Measurements from ENCODE around the gene PLCB4.

PLCB4 gene

GRCh38 chr20:9207253-9207652, 138.4 kb downstream of the PLCB4 start:
- H3K27ac ChIP-seq = no peak overlapping the region
- no peaks in the 10 kb centered on the region for H3K27me3 ChIP-seq (ENCODE audit: insufficient read depth, low read depth, severe bottlenecking)
- no peak for DNase-seq
- no peak overlapping the region for H3K4me3 ChIP-seq (ENCODE audit: low read depth, low read length)
- TF ChIP-seq CTCF (IDR thresholded peaks at IDR 0.05; ENCODE audit: low read depth, low read length) = no peak
- no peaks in the 10 kb centered on the region for H3K36me3 ChIP-seq
- H3K9me3 ChIP-seq (ENCODE audit: severe bottlenecking) = no peaks in the 10 kb centered on the region

- no peak overlapping the region for H3K4me3 ChIP-seq (ENCODE audit: low read depth, low read length)
- no peaks in the 10 kb centered on the region for H3K27me3 ChIP-seq (ENCODE audit: insufficient read depth, low read depth, severe bottlenecking)
- DNase-seq = no peak
- no peaks in the 10 kb centered on the region for H3K9me3 ChIP-seq (ENCODE audit: severe bottlenecking)
- TF ChIP-seq CTCF (IDR thresholded peaks at IDR 0.05; ENCODE audit: low read depth, low read length) = no peak
- H3K36me3 ChIP-seq = no peaks in the 10 kb centered on the region
- H3K27ac ChIP-seq = no peak overlapping the region
Observed at GRCh38 chr20:9210356-9210755, 141.5 kb downstream of the PLCB4 start.

GRCh38 chr20:9211016-9211760, 142.3 kb downstream of the PLCB4 start:
- no peak for TF ChIP-seq CTCF (IDR thresholded peaks at IDR 0.05; ENCODE audit: low read depth, low read length)
- no peak overlapping the region for H3K4me3 ChIP-seq (ENCODE audit: low read depth, low read length)
- H3K36me3 ChIP-seq = no peaks in the 10 kb centered on the region
- no peak for DNase-seq
- no peaks in the 10 kb centered on the region for H3K9me3 ChIP-seq (ENCODE audit: severe bottlenecking)
- no peak overlapping the region for H3K27ac ChIP-seq
- no peaks in the 10 kb centered on the region for H3K27me3 ChIP-seq (ENCODE audit: insufficient read depth, low read depth, severe bottlenecking)

- no peak for DNase-seq
- H3K27ac ChIP-seq = no peak overlapping the region
- H3K4me3 ChIP-seq (ENCODE audit: low read depth, low read length) = no peak overlapping the region
- H3K36me3 ChIP-seq = no peaks in the 10 kb centered on the region
- H3K9me3 ChIP-seq (ENCODE audit: severe bottlenecking) = no peaks in the 10 kb centered on the region
- H3K27me3 ChIP-seq (ENCODE audit: insufficient read depth, low read depth, severe bottlenecking) = no peaks in the 10 kb centered on the region
- no peak for TF ChIP-seq CTCF (IDR thresholded peaks at IDR 0.05; ENCODE audit: low read depth, low read length)
Observed at GRCh38 chr20:9212735-9213134, 143.8 kb downstream of the PLCB4 start.

GRCh38 chr20:9214685-9215084, 145.8 kb downstream of the PLCB4 start:
- no peaks in the 10 kb centered on the region for H3K36me3 ChIP-seq
- no peaks in the 10 kb centered on the region for H3K27me3 ChIP-seq (ENCODE audit: insufficient read depth, low read depth, severe bottlenecking)
- no peak overlapping the region for H3K4me3 ChIP-seq (ENCODE audit: low read depth, low read length)
- no peaks in the 10 kb centered on the region for H3K9me3 ChIP-seq (ENCODE audit: severe bottlenecking)
- DNase-seq = no peak
- H3K27ac ChIP-seq = no peak overlapping the region
- TF ChIP-seq CTCF (IDR thresholded peaks at IDR 0.05; ENCODE audit: low read depth, low read length) = no peak

GRCh38 chr20:9215539-9215938, 146.7 kb downstream of the PLCB4 start:
- H3K27me3 ChIP-seq (ENCODE audit: insufficient read depth, low read depth, severe bottlenecking) = no peaks in the 10 kb centered on the region
- no peaks in the 10 kb centered on the region for H3K9me3 ChIP-seq (ENCODE audit: severe bottlenecking)
- H3K4me3 ChIP-seq (ENCODE audit: low read depth, low read length) = no peak overlapping the region
- no peak for DNase-seq
- H3K36me3 ChIP-seq = no peaks in the 10 kb centered on the region
- peak; percentile 24; the same call in 1 of the 2 replicates for TF ChIP-seq CTCF (IDR thresholded peaks at IDR 0.05; ENCODE audit: low read depth, low read length)
- no peak overlapping the region for H3K27ac ChIP-seq
